Iris pigment epithelial cell (primary cell): Measurements from ENCODE around the gene MDM2.
"Not testable (repeated sequence)": the region's sequence is repeated elsewhere in the genome, so short reads cannot be mapped to it uniquely, and the experiment has no call there.

Source experiments
- DNase-seq: peaks from one replicate; pipeline ENCODE4 v3.0.0-alpha.2; 2011; ENCODE audit warnings: low read depth

MDM2 gene

DNA sequence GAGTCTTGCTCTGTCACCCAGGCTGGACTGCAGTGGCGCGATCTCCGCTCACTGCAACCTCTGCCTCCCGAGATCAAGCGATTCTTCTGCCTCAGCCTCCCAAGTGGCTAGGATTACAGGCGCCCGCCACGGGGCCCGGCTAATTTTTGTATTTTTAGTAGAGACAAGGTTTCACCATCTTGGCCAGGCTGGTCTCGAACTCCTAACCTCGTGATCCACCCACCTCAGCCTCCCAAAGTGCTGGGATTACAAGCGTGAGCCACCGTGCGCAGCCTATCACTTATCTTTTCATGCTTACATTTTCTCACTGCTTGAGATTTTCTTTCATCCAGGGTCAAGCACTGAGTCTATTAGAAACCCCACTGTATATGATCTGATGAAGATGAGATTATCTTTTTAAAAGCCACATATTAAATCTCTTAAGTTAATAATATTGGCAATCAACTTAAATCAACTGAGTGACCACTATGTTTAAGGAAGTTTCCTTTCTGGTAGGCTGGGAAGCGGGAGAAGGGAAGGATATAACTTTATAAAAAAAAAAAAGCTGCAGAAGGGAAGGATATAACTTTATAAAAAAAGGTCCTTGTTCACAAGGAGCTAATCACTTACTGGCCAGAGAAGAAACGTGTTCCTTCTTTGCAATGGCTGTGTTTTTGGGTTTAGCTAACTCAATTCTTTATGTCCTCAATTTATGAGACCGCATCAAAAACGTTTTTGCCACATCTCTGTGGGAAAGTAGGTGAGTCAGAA lies 1.3 kb upstream of the MDM2 start:
- DNase-seq = no peak

DNA sequence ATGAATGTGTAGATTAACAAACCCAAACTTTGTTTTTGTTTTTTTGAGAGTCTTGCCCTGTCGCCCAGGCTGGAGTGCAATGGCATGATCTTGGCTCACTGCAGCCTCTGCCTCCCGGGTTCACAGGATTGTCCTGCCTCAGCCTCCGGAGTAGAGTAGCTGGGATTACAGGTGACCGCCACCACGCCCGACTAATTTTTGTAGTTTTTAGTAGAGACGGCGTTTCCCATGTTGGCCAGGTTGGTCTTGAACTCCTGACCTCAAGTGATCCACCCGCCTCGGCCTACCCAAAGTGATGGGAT lies 752 bp upstream of the MDM2 start:
- not testable (repeated sequence) for DNase-seq

DNA sequence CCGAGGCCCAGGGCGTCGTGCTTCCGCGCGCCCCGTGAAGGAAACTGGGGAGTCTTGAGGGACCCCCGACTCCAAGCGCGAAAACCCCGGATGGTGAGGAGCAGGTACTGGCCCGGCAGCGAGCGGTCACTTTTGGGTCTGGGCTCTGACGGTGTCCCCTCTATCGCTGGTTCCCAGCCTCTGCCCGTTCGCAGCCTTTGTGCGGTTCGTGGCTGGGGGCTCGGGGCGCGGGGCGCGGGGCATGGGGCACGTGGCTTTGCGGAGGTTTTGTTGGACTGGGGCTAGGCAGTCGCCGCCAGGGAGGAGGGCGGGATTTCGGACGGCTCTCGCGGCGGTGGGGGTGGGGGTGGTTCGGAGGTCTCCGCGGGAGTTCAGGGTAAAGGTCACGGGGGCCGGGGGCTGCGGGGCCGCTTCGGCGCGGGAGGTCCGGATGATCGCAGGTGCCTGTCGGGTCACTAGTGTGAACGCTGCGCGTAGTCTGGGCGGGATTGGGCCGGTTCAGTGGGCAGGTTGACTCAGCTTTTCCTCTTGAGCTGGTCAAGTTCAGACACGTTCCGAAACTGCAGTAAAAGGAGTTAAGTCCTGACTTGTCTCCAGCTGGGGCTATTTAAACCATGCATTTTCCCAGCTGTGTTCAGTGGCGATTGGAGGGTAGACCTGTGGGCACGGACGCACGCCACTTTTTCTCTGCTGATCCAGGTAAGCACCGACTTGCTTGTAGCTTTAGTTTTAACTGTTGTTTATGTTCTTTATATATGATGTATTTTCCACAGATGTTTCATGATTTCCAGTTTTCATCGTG lies 612 bp downstream of the MDM2 start:
- peak; percentile 97 for DNase-seq

DNA sequence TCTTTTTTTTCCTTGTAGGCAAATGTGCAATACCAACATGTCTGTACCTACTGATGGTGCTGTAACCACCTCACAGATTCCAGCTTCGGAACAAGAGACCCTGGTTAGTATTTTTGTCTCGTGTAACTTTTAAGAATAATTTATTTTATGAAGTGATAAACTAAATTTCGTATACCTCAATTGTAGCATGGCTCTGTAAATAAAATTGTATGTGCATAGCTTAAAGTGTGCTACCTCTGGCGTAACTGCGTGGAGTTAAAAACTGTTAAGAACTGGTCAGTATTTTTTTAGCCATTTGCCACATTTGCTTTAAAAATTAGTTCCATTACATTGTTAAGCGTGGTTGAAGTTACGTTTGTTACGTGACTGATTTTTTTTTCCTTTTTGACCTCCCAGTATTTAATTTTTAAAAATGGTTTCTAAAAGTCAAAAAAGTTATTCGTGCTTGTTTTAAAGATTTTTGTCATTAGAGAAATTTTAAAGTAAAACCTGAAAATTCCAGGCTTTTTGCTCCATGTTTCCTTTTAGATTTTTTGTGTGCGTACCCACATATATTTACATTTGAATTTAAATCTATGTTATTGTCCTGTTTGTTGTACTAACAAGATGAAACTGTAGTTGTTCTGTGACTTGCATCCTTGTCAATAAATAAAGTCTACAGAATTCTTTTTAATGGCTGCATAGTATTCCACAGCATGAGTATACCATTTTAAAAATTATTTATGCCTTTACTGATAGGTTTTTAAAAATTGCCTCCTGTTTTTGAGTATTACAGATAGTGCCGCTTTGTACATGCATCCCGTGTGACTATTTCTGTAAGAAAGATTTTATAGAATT lies 1.4 kb downstream of the MDM2 start:
- no peak for DNase-seq

DNA sequence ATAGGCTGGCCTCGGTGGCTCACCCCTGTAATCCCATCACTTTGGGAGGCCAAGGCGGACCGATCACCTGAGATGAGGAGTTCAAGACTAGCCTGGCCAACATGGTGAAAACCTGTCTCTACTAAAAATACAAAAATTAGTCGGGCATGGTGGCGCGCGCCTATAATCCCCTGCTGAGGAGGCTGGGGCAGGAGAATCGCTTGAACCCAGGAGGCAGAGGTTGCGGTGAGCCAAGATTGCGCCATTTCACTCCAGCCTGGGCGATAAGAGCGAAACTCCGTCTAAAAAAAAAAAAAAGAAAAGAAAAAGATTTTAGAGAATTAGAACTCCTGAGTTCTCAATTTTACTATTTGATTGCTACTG lies 2.0 kb downstream of the MDM2 start:
- DNase-seq = not testable (repeated sequence)

DNA sequence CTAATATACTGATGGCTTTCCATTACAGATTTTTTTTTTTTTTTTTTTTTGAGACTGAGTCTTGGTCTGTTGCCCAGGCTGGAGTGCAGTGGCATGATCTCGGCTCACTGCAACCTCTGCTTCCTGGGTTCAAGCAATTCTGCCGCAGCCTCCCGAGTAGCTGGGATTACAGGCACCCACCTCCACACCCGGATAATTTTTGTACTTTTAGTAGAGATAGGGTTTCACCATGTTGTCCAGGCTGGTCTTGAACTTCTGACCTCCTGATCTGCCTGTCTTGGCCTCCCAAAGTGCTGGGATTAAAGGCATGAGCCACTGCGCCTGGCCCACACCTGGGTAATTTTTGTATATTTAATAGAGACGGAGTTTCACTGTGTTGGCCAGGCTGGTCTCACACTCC lies 3.6 kb downstream of the MDM2 start:
- DNase-seq = not testable (repeated sequence)

DNA sequence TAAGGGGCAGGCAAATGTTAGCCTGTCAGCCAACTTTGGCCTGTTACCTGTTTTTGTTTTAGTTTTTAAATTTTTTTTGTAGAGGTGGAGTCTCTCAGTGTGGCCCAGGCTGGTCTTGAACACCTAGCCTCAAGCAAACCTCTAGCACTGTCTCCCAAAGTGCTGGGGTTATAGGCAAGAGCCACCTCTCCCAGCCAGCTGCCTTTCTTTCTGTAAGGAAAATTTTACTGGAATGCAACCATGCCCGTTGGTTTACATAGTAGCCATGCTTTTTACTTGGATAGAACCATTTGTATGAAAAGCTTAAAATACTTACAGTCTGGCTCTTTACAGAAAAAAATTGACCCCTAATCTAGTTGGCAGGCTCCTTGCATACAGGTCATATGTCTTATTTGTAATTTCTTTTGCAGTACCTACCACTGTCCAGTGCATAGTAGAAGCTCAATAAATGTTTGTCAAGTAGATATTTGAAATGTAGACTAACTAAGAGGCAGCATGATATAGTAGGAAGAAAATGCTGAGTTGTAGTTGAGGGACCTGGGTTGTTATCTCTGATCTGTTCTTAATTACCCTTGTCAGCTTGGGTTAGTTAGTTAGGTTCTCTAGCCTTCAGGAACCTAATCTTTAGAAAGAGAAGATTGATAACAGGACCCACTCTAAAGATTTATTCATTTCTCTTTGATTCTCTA lies 4.7 kb downstream of the MDM2 start:
- DNase-seq = no peak

DNA sequence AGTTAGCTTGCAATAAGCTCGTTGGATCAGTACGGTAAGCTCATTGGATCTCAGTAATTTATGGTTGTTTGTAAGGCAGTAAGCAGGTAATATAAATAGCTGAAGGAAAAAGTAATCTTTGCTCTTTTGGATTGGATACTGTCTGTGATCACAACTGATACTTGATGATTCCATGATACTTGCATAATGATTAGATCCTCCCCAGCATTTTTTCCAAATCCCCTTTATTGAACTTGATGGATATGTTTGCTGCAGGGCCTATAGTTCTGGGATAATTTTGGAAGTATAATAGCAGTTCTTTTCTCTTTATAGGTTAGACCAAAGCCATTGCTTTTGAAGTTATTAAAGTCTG lies 5.2 kb downstream of the MDM2 start:
- DNase-seq = no peak

DNA sequence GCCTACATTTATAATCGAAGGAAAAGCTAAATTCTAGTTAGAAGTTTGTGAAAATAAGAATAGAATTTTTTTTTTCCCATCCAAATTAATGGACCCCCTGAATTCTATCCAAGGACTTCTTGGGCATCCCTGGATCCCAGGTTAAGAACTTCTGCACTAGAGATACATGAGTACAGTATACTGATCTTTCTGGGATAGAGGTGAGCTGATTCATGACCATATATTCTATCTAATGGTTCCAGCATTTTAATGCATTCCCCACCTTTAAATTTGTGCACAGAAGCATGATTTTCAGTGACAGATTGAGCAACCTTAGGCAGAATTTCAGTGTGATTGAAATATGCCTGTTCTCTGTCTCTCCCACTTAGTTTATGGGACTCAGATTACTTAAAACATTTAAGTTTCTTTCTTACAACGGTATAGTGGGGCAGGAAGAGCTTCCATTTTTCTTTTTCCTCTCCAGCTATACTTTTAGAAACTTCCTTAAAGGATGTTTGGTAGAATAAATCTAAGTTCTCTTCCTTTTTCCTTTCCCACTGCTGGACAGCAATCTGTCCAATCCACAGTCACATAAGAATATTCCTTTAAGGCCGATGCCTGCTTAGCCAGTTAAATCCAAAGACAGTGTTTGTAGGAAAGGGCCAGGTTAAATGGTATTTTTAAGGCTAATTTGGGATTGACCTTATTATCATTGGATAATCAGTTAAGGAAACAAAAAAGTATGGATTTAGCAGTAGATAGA lies 6.7 kb downstream of the MDM2 start:
- DNase-seq = no peak

DNA sequence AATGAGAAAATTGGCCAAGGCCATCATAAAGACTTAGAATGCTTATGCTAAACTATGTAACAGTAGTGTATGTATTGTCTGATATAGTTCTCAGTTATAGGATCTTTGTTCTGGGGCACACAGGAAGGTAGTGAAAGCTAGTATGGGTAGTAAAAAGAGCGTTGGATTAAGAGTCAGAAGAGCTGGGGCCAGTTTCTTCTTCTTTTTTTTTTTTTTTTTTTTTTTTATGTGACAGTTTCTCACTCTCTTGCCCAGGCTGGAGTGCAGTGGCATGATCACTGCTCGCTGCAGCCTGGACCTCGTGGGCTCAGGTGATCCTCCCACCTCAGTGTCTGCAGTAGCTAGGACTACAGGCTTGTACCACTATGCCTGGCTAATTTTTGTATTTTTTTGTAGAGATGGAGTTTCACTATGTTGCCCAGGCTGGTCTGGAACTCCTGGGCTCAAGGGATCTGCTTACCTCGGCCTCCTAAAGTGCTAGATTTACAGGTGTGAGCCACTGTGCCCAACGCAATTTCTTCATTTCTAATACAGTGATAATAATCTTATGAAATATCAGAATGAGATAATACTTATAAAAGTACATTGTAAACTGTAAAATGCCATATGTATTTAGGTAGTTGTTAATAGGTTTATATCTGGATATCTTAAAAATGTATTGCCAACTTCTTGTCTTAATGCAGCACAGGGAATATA lies 7.4 kb downstream of the MDM2 start:
- DNase-seq = no peak

DNA sequence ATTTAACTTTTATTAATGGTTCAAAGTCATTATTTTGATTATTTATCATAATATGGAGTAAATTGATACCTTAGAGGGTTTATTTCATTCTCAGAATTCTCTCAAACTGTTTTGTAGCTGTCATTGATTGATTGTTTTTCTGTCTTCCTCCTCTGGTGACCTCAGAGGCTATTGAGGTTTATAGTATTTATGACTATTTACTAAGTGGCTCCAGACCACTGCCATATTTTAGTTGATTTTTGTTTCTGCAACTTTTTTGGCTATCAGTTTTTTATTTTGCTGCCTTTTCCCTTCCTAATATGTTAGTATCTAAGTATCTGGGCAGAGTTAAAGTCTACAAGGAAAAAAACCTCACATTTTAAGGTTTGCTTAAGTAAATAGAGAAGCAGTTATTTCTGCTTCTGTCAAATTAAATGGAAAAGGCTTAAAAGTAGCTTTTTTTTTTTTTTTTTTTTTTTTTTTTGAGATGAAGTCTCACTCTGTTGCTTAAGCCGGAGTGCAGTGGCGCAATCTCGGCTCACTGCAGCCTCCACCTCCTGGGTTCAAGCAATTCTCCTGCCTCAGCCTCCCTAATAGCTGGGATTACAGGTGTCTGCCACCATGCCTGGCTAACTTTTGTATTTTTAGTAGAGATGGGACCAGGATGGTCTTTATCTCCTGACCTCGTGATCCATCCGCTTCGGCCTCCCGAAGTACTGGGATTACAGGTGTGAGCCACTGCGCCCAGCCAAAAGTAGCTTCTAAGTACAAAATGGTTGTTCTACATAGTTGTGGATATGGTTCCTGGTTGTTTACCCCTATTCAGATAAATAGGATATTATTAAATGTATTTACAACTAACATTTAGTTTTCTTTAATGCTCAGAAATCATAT lies 8.2 kb downstream of the MDM2 start:
- no peak for DNase-seq

DNA sequence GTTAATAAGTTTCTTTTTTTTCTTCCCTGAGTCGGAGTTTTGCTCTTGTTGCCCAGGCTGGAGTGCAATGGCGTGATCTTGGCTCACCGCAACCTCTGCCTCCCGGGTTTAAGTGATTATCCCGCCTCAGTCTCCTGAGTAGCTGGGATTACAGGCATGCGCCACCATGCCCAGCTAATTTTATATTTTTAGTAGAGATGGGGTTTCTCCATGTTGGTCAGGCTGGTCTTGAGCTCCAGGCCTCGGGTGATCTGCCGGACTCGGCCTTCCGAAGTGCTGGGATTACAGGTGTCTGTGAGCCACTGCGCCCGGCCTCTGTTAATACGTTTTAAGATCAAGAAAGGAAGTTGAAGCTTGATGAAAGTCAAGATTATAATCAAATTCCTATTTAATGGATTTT lies 11.5 kb downstream of the MDM2 start:
- DNase-seq = not testable (repeated sequence)

DNA sequence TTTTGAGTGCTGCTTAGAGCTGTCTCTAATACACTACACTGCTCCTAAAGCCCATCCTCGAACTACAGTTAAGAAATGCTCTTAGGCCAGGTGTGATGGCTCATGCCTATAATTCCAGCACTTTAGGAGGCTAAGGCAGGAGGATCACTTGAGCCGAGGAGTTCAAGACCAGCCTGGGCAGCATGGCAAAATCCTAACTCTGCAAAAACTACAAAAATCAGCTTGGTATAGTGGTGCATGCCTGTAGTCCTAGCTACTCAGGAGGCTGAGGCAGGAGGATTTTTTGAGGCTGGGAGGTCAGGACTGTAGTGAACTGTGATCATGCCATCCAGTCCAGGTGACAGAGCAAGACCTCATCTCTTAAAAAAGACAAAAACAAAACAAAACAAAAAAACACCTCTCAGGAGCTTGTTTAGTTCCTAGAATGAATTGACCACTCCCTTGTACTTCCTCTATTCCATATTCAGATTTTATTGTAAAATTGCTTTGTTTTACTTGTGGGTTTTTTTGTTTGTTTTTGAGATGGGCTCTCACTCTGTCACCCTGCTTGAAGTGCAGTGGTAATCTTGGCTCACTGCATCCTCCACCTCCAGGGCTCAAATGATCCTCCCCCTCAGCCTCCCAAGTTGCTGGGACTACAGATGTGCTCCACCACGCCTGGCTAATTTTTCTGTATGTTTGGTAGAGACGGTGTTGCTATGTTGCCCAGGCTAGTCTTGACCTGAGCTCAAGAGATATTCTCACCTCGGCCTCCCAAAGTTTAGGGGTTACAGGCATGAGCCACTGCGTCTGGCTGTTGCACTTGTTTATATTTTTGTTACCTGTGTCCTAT lies 13.6 kb downstream of the MDM2 start:
- DNase-seq = no peak

DNA sequence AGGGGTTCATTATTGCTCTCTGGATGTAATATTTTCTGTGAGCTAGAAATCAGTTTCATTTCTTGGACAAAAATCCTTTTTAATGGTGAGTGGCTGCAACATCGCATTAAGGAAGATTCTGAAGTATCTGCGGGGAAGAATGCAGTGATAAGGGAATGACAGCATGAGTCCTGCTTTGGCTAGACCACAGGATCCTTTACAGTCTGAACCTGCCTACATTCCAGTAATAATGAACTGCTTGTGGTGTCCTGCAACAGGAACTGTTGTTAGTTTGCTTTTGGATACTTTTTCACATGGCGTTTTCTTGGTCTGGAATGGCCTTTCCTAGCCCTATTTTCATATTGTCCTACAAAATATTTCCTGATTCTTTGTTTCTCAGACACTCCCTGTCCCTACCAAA lies 15.7 kb downstream of the MDM2 start:
- DNase-seq = peak; percentile 82

DNA sequence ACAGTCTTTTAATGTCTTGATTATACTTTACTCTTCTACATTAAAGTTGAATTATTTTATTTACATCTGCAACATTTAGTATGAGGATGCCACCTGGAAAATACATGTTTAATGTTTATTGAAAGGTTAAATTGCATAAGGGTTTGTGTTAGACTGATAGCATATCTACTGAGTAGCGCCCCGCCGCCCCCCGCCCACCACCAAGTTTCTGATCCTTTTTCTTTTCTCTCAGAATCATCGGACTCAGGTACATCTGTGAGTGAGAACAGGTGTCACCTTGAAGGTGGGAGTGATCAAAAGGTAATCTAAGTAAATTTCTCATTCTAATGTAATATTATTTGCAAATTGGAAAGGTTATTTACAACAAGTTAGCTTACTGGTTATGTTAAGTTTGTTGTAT lies 16.2 kb downstream of the MDM2 start:
- no peak for DNase-seq

DNA sequence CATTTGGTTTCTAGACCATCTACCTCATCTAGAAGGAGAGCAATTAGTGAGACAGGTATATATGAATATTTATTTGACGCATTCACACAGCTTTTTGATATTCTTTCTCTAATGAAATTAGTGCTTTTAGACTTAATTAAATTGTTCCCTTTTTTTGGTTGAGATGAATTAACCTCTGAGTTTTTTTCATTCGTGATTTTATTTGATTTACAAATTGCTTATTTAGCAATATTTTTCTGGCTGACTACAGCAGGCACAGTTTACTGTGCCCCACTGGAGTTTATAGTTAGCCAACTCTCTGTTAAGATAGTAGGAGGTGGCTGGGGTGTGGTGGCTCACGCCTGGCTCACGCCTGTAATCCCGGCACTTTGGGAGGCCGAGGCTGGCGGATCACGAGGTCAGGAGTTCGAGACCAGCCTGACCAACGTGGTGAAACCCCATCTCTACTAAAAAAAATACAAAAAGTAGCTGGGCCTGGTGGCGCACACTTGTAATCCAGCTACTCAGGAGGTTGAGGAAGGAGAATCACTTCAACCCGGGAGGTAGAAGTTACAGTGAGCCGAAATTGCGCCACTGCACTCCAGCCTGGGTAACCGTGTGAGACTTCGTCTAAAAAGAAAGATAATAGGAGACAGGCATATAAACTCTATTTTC lies 16.7 kb downstream of the MDM2 start:
- DNase-seq = no peak

DNA sequence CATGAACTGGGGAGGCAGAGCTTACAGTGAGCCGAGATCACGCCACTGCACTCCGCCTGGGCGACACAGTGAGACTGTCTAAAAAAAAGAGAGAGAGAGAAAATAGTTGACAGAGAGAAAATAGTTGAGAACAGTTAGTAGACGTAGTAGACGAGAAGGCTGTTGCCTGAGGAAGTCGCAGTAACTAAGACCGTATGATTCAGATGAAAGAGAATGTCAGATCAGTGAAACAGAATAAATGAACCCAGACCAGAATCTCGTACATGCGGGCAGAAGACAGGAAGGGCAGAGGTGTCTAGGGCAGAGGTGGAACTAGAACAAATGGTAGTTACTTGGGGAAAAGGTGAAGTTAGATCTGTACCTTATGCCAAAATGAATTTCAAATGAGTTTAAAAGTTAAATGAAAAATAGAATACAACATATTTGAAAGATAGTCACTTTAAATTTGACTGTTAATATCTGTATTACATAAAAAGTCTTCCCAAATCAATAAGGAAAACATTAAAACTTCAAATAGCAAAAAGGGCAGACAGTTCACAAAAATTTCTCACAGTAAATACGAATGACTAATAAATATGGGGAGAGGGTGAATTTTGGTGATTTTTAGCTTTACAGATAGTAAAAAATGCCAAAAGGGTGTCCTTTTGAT lies 17.7 kb downstream of the MDM2 start:
- DNase-seq = peak; percentile 42
